HFF-Myc (cell line): ENCODE data around the gene PABPN1L.
"Not testable (repeated sequence)": the region's sequence is repeated elsewhere in the genome, so short reads cannot be mapped to it uniquely, and the experiment has no call there.

Experiments
- DNase-seq: peaks from one replicate; pipeline ENCODE4 v3.0.0-alpha.2; 2011; ENCODE audit warnings: low read depth; ENCODE audit errors: extremely low read depth
- H3K4me3 ChIP-seq: replicated peaks from 2 replicates; pipeline ENCODE4 v1.5.1; 2011; ENCODE audit warnings: low read depth, mild to moderate bottlenecking, control low read depth, low read length
- TF ChIP-seq, protein P1 (sequence below): IDR thresholded peaks from 2 replicates; pipeline ENCODE4 v1.5.1; 2012; ENCODE audit warnings: mild to moderate bottlenecking, low read depth, low read length, control low read depth; ENCODE audit errors: missing control alignments

PABPN1L gene

GRCh38 chr16:88894681-88895300 lies 28.3 kb upstream of the PABPN1L start:
- H3K4me3 ChIP-seq, result no peak overlapping the region
- DNase-seq, result no peak
- TF ChIP-seq, protein P1, sequence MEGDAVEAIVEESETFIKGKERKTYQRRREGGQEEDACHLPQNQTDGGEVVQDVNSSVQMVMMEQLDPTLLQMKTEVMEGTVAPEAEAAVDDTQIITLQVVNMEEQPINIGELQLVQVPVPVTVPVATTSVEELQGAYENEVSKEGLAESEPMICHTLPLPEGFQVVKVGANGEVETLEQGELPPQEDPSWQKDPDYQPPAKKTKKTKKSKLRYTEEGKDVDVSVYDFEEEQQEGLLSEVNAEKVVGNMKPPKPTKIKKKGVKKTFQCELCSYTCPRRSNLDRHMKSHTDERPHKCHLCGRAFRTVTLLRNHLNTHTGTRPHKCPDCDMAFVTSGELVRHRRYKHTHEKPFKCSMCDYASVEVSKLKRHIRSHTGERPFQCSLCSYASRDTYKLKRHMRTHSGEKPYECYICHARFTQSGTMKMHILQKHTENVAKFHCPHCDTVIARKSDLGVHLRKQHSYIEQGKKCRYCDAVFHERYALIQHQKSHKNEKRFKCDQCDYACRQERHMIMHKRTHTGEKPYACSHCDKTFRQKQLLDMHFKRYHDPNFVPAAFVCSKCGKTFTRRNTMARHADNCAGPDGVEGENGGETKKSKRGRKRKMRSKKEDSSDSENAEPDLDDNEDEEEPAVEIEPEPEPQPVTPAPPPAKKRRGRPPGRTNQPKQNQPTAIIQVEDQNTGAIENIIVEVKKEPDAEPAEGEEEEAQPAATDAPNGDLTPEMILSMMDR, result no peak

- DNase-seq, H3K4me3 ChIP-seq: not testable (repeated sequence)
These were observed 27.8 kb upstream of the PABPN1L start for GRCh38 chr16:88894266-88894665.

DNA sequence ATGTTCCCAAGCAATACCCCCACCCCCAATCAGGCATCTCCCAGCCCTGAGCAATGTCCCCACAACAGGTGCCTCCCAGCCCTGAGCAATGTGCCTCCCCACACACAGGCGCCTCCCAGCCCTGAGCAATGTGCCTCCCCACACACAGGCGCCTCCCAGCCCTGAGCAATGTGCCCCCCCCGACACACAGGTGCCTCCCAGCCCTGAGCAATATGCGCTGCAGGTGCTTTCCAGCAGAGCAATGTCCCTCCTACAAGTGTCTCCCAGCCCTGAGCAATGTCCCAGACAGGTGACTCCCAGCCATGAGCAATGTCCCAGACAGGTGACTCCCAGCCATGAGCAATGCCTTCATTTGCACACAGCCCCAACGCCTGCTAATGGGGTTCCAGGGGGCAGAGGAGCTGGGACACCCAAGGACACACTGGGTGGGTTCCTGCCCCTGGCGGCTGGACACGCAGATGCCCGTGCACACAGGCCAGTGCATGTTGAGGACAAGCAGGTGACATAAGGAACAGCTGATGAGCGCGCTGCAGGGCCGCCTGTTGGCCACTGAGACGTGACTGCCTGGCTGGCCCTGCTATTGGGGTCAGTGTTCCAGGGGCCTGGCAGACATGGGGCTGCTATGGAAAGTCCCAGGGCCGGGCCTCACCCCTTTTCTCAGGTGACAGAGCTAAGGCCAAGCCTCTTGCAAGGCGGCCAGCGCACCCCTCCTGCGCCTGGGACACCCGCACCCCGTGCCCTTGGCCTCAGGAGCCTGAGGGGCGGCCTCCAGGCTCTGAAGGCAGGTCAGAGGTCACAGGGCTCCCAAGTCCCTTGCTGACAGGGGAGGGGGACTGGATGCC lies 26.9 kb upstream of the PABPN1L start:
- no peak overlapping the region for H3K4me3 ChIP-seq
- TF ChIP-seq, protein P1, result no peak

DNA sequence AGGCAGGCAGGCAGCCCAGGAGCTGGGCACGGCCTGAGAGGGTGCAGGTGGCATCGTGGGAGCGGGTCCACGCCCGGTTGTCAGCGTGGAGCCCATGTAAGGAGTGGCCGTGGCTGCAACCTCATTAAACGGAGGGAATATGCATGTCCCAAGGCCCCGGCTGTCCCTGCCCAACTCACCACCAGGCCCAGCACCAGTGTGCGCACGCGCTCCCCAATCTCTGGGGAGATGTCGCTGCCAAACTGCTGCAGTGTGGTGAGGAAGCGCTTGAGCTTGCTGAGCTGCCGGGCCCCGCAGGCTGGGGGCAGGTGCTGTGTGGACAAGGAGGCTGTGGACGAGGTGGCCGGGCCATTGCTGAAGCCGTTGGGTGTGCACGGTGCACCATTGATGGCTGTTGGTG lies 25.6 kb upstream of the PABPN1L start:
- no peak for DNase-seq
- H3K4me3 ChIP-seq, result no peak overlapping the region
- TF ChIP-seq, protein P1, result no peak

More for the DNA sequence above, 26.9 kb upstream of the PABPN1L start:
- DNase-seq, result no peak

GRCh38 chr16:88891083-88891482 lies 24.6 kb upstream of the PABPN1L start:
- H3K4me3 ChIP-seq, result no peak overlapping the region
- DNase-seq, result no peak
- TF ChIP-seq, protein P1, result no peak

DNA sequence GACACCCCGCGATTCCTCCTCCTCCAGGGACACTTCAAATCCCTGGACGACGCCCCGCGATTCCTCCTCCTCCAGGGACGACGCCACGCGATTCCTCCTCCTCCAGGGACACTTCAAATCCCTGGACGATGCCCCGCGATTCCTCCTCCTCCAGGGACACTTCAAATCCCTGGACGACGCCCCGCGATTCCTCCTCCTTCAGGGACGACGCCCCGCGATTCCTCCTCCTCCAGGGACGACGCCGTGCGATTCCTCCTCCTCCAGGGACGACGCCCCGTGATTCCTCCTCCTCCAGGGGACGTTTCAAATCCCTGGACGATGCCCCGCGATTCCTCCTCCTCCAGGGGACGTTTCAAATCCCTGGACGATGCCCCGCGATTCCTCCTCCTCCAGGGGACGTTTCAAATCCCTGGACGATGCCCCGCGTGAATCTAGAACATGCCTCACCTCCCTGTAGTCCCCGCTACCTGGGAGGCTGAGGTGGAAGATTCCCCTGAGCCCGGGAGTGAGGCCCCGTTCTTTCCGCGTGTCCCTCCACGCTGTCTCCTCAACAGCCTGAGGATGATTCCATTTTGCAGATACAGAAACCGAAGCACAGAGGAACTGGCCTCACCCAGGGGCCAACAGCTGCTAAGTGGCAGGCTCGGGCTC lies 23.4 kb upstream of the PABPN1L start:
- H3K4me3 ChIP-seq, DNase-seq: not testable (repeated sequence)

DNA sequence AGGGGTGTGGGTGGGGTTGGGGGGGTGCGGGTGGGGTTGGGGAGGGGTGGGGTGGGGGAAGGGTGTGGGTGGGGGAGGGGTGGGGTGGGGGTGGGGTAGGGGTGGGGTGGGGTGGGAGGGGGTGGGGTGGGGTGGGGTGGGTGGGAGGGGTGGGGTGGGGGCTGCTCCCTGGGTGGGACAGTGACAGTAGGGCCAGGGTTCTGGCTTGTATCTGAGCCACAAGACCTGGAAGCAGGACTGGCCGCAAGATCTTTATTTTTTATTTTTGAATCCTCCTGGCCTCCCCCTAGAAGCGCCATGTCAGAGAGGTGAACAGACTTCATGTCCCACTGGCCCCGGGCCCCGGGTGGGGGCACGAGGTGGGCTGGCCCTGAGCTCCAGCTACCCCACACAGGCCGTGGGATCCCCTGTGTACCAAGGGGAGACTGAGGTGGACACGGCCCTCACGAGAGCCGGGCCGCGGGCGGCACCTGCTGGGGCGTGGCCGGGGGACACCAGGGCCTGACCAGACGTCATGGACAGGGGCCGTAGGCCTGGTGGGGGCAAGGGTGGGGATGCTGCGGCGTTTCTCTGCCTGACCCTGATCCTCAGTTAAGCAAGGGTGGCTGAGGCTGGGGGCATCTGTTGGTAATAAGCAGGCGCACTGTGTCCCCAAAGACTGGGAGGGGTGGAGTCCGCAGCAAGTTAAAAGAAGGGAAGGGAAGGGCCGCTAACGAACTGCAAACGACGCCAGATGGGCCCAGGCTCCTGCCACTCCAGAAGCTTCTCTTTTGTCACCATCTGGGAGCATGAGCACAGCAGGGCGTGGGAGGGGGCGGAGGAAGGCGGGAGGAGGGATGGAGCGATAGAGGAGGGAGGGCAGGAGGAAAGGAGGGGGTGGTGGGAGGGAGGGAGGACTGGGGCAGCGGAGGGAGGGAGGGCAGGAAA lies 22.3 kb upstream of the PABPN1L start:
- no peak for DNase-seq
- TF ChIP-seq, protein P1, result no peak
- H3K4me3 ChIP-seq, result no peak overlapping the region
